Peyer's patch (tissue), 4 donors: ENCODE measurements around the gene NELFB. TPM values are rescaled to one million over a fixed set of nuclear protein-coding genes. Genes with fewer than 3 reads are reported as not detected.

Source experiments
- DNase-seq, 3 donors: peaks; one replicate each; pipeline ENCODE4 v3.0.0-alpha.2; 2017 to 2019
- H3K27ac ChIP-seq, 4 donors: fragments of 200-600 bp; sonication (generic); one replicate each; pipeline ENCODE4 v1.5.1; 2016 to 2019
- H3K27me3 ChIP-seq, 2 donors: fragments of 200-600 bp; sonication (generic); one replicate each; pipeline ENCODE4 v1.5.1; 2019
- H3K36me3 ChIP-seq, 3 donors: fragments of 200-600 bp; sonication (generic); one replicate each; pipeline ENCODE4 v1.5.1; 2016 to 2019
- H3K4me1 ChIP-seq, 4 donors: fragments of 200-600 bp; sonication (generic); one replicate each; pipeline ENCODE4 v1.5.1; 2016 to 2019
- H3K4me3 ChIP-seq, 4 donors: fragments of 200-600 bp; sonication (generic); 1 replicate in 3 of 4; 2 replicates in 1 of 4; pipeline ENCODE4 v1.5.1; 2016 to 2019; ENCODE audit warnings: mild to moderate bottlenecking in 1 of 4
- H3K9me3 ChIP-seq, 4 donors: fragments of 200-600 bp; sonication (generic); one replicate each; pipeline ENCODE4 v1.5.1; 2016 to 2019; ENCODE audit warnings: mild to moderate bottlenecking in 1 of 4
- POLR2A ChIP-seq, 2 donors: fragments of 450-650 bp; IDR thresholded peaks; one replicate each; pipeline ENCODE4 v1.5.1; 2017; ENCODE audit warnings: antibody characterized with exemption in 2 of 2, mild to moderate bottlenecking in 2 of 2, moderate library complexity in 2 of 2
- total RNA-seq, 4 donors: library from RNA; depleted of rRNA; stranded (reverse); fragments of >200 nt; gene quantifications; one replicate each; pipeline ENCODE4 v1.1.0, GENCODE V29; 2016
- TF ChIP-seq, protein P1 (sequence below), 6 experiments: fragments of 450-650 bp in 4 of 6; fragments of 200-600 bp in 2 of 6; sonication (generic) in 1 of 6; IDR thresholded peaks; one replicate each; pipeline ENCODE4 v1.5.1; 2017 to 2019; ENCODE audit warnings: antibody characterized with exemption in 6 of 6, mild to moderate bottlenecking in 3 of 6, moderate library complexity in 1 of 6

The NELFB gene
- total RNA-seq, 4 donors from 2014 or later, result 47.4 to 57.8 (median 50.2) TPM

DNA sequence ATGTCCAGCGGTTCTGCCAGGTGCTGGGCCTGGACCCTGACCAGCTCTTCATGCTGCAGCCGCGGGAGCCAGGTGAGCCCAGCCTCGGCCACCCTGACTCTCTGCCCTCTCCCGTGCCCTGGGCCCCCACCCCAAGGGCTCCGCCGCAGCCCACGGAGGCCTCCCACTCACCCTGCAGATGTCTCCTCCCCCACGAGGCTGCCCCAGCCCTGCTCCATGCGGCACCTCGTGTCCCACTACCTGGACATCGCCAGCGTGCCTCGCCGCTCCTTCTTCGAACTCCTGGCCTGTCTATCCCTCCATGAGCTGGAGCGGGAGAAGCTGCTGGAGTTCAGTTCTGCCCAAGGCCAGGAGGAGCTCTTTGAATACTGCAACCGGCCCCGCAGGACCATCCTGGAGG is 40.5 kb upstream of the NELFB start:
- peaks cover 0 to 15% (median 0%) of the 10 kb centered on the region in 3 donors for H3K36me3 ChIP-seq
- TF ChIP-seq, protein P1, sequence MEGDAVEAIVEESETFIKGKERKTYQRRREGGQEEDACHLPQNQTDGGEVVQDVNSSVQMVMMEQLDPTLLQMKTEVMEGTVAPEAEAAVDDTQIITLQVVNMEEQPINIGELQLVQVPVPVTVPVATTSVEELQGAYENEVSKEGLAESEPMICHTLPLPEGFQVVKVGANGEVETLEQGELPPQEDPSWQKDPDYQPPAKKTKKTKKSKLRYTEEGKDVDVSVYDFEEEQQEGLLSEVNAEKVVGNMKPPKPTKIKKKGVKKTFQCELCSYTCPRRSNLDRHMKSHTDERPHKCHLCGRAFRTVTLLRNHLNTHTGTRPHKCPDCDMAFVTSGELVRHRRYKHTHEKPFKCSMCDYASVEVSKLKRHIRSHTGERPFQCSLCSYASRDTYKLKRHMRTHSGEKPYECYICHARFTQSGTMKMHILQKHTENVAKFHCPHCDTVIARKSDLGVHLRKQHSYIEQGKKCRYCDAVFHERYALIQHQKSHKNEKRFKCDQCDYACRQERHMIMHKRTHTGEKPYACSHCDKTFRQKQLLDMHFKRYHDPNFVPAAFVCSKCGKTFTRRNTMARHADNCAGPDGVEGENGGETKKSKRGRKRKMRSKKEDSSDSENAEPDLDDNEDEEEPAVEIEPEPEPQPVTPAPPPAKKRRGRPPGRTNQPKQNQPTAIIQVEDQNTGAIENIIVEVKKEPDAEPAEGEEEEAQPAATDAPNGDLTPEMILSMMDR (IDR thresholded peaks at IDR 0.05), result no peak
- TF ChIP-seq POLR2A (IDR thresholded peaks at IDR 0.05), result no peak

GRCh38 chr9:137215196-137215986 is 39.7 kb upstream of the NELFB start:
- Histone ChIP-seq H3K36me3 (peaks cover 0 to 15% (median 0%) of the 10 kb centered on the region in 3 donors), H3K4me1 (peaks cover 0 to 26% (median 2%) of the 10 kb centered on the region in 4 donors)

More for the DNA sequence above, 40.5 kb upstream of the NELFB start:
- no peak overlapping the region for H3K4me3 ChIP-seq
- no peaks in the 10 kb centered on the region for H3K9me3 ChIP-seq
- no peak for DNase-seq
- peaks cover 0 to 26% (median 2%) of the 10 kb centered on the region in 4 donors for H3K4me1 ChIP-seq
- H3K27me3 ChIP-seq, result no peaks in the 10 kb centered on the region
- H3K27ac ChIP-seq, result no peak overlapping the region

GRCh38 chr9:137216188-137216965 is 38.8 kb upstream of the NELFB start:
- Histone ChIP-seq H3K4me1 (peaks cover 0 to 30% (median 2%) of the 10 kb centered on the region in 4 donors), H3K36me3 (peaks cover 0 to 15% (median 0%) of the 10 kb centered on the region in 3 donors), H3K9me3 (no peaks in the 10 kb centered on the region), H3K4me3 (peak overlapping the region in 1 of 4 donors; percentile 54), H3K27me3 (no peaks in the 10 kb centered on the region), H3K27ac (peak overlapping the region in 1 of 4 donors; percentile 95)
- DNase-seq, result no peak
- TF ChIP-seq POLR2A (IDR thresholded peaks at IDR 0.05), result no peak
- TF ChIP-seq, protein P1 (IDR thresholded peaks at IDR 0.05), result no peak

More at GRCh38 chr9:137215196-137215986, 39.7 kb upstream of the NELFB start:
- TF ChIP-seq POLR2A (IDR thresholded peaks at IDR 0.05), result no peak
- TF ChIP-seq, protein P1 (IDR thresholded peaks at IDR 0.05), result no peak
- H3K4me3 ChIP-seq, result no peak overlapping the region
- DNase-seq, result no peak
- no peaks in the 10 kb centered on the region for H3K27me3 ChIP-seq
- no peak overlapping the region for H3K27ac ChIP-seq
- no peaks in the 10 kb centered on the region for H3K9me3 ChIP-seq

DNA sequence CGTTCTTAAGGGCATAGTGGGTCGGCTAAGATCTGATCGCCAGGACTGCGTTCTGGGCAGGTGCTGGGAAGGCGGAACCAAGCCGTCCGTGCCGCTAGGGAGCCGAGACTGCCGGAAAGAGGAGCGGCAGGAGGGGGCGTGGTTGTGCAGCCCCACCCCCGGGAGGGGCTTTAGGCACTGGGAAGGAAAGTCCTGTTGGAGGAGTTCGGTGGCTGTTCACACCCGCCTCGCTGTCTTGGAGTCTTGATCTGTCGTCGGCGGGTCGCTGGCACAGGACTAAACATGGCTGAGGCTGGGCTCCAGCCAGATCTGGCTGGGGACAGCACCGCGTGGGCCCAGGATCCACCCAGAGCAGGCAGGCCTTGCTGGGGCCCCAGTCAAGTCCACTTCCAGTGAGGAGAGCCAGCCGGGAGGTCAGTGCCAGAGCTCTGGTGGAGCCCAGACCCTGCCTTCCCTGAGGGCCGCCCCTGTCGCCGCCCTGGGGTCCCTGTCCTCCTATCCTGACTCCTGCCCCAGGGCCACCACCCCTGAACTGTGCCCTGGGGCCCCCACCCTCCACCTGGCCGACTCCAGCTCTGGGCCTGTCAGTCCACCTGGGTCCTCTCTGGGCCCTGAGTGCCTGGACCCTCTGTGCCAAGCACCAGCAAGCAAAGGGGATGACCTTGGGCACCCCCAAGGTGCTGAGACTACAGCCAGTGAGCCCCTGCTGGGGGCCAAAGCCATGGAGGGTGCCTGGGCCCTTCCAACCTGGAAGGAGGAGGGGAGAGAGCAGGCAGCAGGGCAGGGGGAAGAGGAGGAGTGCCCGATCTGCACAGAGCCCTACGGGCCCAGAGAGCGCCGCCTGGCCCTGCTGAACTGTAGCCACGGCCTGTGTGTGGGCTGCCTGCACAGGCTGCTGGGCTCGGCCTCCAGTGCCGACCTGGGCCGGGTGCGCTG is 37.6 kb upstream of the NELFB start:
- peaks cover 3 to 38% (median 7%) of the 10 kb centered on the region in 4 donors for H3K4me1 ChIP-seq
- peaks cover 0 to 15% (median 0%) of the 10 kb centered on the region in 3 donors for H3K36me3 ChIP-seq
- H3K27ac ChIP-seq, result peak overlapping the region in 3 of 4 donors; percentile 74 to 95 (median 83)
- no peaks in the 10 kb centered on the region for H3K27me3 ChIP-seq
- DNase-seq, result peak in 2 of 3 donors; percentile 92 to 94
- peak overlapping the region in 3 of 4 donors; percentile 14 to 62 (median 54) for H3K4me3 ChIP-seq
- TF ChIP-seq, protein P1 (IDR thresholded peaks at IDR 0.05), result peak in 3 of 6 experiments; percentile 38 to 39 (median 39)
- peak; percentile 87 to 94 for TF ChIP-seq POLR2A (IDR thresholded peaks at IDR 0.05)
- no peaks in the 10 kb centered on the region for H3K9me3 ChIP-seq
